ENCODE data around the gene CTDNEP1. TPM values are rescaled to one million over a fixed set of nuclear protein-coding genes. Genes with fewer than 3 reads are reported as not detected.

CTDNEP1 gene
- total and polyA plus RNA-seq, 2 donors (not counting 3 experiments of a cell fraction or from before 2014, with no cell fraction given) = 130 to 143 TPM

- Histone ChIP-seq H3K4me3 (replicated peaks in 1 of 3; ENCODE audit: insufficient read depth in 1 of 3, low read depth in 1 of 3, low read length in 3 of 3) (no peak overlapping the region), H3K9me3 (replicated peaks; ENCODE audit: control insufficient read depth, insufficient read depth, low read length) (no peaks in the 10 kb centered on the region), H3K27ac (ENCODE audit: insufficient read depth, low read depth, low read length) (no peak overlapping the region), H3K9me1 (replicated peaks; ENCODE audit: control insufficient read depth, extremely low read depth, insufficient read depth, low read length) (no peaks in the 10 kb centered on the region), H3K27me3 (ENCODE audit: control insufficient read depth in 2 of 2, insufficient read depth in 2 of 2, low read length in 2 of 2) (peaks cover 20 to 34% of the 10 kb centered on the region in 2 experiments), H3K9ac (replicated peaks; ENCODE audit: extremely low read depth, insufficient read depth, low read length) (no peak overlapping the region), H2AFZ (ENCODE audit: low read depth, low read length) (no peak overlapping the region), H4K20me1 (replicated peaks; ENCODE audit: control insufficient read depth, extremely low read depth, insufficient read depth, low read length) (no peaks in the 10 kb centered on the region), H3K4me1 (ENCODE audit: control insufficient read depth, extremely low read depth, insufficient read depth, low read length) (peaks cover 8% of the 10 kb centered on the region), H3K79me2 (ENCODE audit: control insufficient read depth, insufficient read depth, low read length) (no peaks in the 10 kb centered on the region), H3K4me2 (ENCODE audit: insufficient read depth, low read length) (no peak overlapping the region), H3K36me3 (ENCODE audit: control insufficient read depth in 2 of 2, extremely low read depth in 1 of 2, insufficient read depth in 2 of 2, low read length in 2 of 2) (no peaks in the 10 kb centered on the region)
- ChIA-PET CTCF (interaction anchor here (1.2 to 1.9 kb wide), 2 partner anchors 11 to 72 kb away, joined by 4 read pairs; partner anchors contain the start of gene SLC2A4), POLR2A (no interaction called here)
- dilution Hi-C loops (cut with MboI; ENCODE audit: extremely low pct_ligation_motif_present, low sequenced_read_pairs) = no loop called here
- BruUV-seq (replicated peaks) = no TSS peak
- DNase-seq (ENCODE audit: low read depth, low spot score) (no peak), FAIRE-seq (no peak)
- intact Hi-C loops (cut with micrococcal nuclease) = no loop called here
- TF ChIP-seq CTCF (IDR thresholded peaks at IDR 0.05; ENCODE audit: extremely low read depth in 1 of 2, insufficient read depth in 1 of 2, low read depth in 1 of 2, low read length in 2 of 2) = no peak
- no peak for TF ChIP-seq MAX (IDR thresholded peaks at IDR 0.05; ENCODE audit: insufficient read depth, insufficient read length)
- TF ChIP-seq FOS (IDR thresholded peaks at IDR 0.05; ENCODE audit: borderline replicate concordance, insufficient read depth, low read length) = no peak
- no peak for TF ChIP-seq POLR2A (IDR thresholded peaks at IDR 0.05; ENCODE audit: low read depth, low read length)
- TF ChIP-seq EZH2 (IDR thresholded peaks at IDR 0.05; ENCODE audit: borderline replicate concordance, low read depth, low read length, severe bottlenecking) = no peak
- no peak for TF ChIP-seq JUN (IDR thresholded peaks at IDR 0.05; ENCODE audit: borderline replicate concordance, insufficient read depth, insufficient read length, low read depth)
- no peak for TF ChIP-seq MYC (IDR thresholded peaks at IDR 0.05; ENCODE audit: low read depth, low read length)
- TF ChIP-seq GATA2 (IDR thresholded peaks at IDR 0.05; ENCODE audit: insufficient read depth, insufficient read length, low read depth, low read length) = no peak
- TF ChIP-seq POLR2AphosphoS5 (IDR thresholded peaks at IDR 0.05; ENCODE audit: insufficient read depth, low read depth, low read length) = no peak
Observed at GRCh38 chr17:7292729-7293128, 41.2 kb upstream of the CTDNEP1 start.

All from endothelial cell of umbilical vein (primary cell).